ENCODE results near the gene PPP4R1.

Gene PPP4R1

GRCh38 chr18:9587924-9588323 lies 26.4 kb downstream of the PPP4R1 start:
- DNase-seq (ENCODE audit: low read depth), result no peak

- DNase-seq (ENCODE audit: low read depth), result no peak
Measured at GRCh38 chr18:9586814-9587213, 27.5 kb downstream of the PPP4R1 start.

- DNase-seq (ENCODE audit: low read depth), result no peak
Measured at GRCh38 chr18:9581667-9582066, 32.7 kb downstream of the PPP4R1 start.

GRCh38 chr18:9578306-9578705 lies 36.1 kb downstream of the PPP4R1 start:
- no peak for DNase-seq (ENCODE audit: low read depth)

GRCh38 chr18:9577361-9577760 lies 37.0 kb downstream of the PPP4R1 start:
- DNase-seq (ENCODE audit: low read depth), result no peak

- DNase-seq (ENCODE audit: low read depth), result no peak
Measured at GRCh38 chr18:9575558-9575957, 38.8 kb downstream of the PPP4R1 start.

- no peak for DNase-seq (ENCODE audit: low read depth)
Measured at GRCh38 chr18:9574473-9575115, 39.8 kb downstream of the PPP4R1 start.

- DNase-seq (ENCODE audit: low read depth), result no peak
Measured at GRCh38 chr18:9571546-9571945, 42.8 kb downstream of the PPP4R1 start.

GRCh38 chr18:9570255-9570654 lies 44.1 kb downstream of the PPP4R1 start:
- DNase-seq (ENCODE audit: low read depth), result no peak

GRCh38 chr18:9569178-9569577 lies 45.2 kb downstream of the PPP4R1 start:
- no peak for DNase-seq (ENCODE audit: low read depth)

GRCh38 chr18:9568186-9568585 lies 46.2 kb downstream of the PPP4R1 start:
- no peak for DNase-seq (ENCODE audit: low read depth)

GRCh38 chr18:9565407-9565806 lies 49.0 kb downstream of the PPP4R1 start:
- DNase-seq (ENCODE audit: low read depth), result no peak

- no peak for DNase-seq (ENCODE audit: low read depth)
Measured at GRCh38 chr18:9563331-9563730, 51.0 kb downstream of the PPP4R1 start.

- DNase-seq (ENCODE audit: low read depth), result no peak
Measured at GRCh38 chr18:9562584-9562983, 51.8 kb downstream of the PPP4R1 start.

GRCh38 chr18:9561759-9562158 lies 52.6 kb downstream of the PPP4R1 start:
- DNase-seq (ENCODE audit: low read depth), result no peak

GRCh38 chr18:9559253-9559652 lies 55.1 kb downstream of the PPP4R1 start:
- DNase-seq (ENCODE audit: low read depth), result no peak

GRCh38 chr18:9558387-9559064 lies 55.8 kb downstream of the PPP4R1 start:
- no peak for DNase-seq (ENCODE audit: low read depth)

- DNase-seq (ENCODE audit: low read depth), result no peak
Measured at GRCh38 chr18:9557250-9557943, 57.0 kb downstream of the PPP4R1 start.

- no peak for DNase-seq (ENCODE audit: low read depth)
Measured at GRCh38 chr18:9552616-9553015, 61.7 kb downstream of the PPP4R1 start.

- no peak for DNase-seq (ENCODE audit: low read depth)
Measured at GRCh38 chr18:9552191-9552590, 62.2 kb downstream of the PPP4R1 start.

- no peak for DNase-seq (ENCODE audit: low read depth)
Measured at GRCh38 chr18:9550429-9550828, 63.9 kb downstream of the PPP4R1 start.

- DNase-seq (ENCODE audit: low read depth), result no peak
Measured at GRCh38 chr18:9549405-9549804, 65.0 kb downstream of the PPP4R1 start.

- DNase-seq (ENCODE audit: low read depth), result no peak
Measured at GRCh38 chr18:9547782-9548181, 66.6 kb downstream of the PPP4R1 start.
